Measurements from ENCODE around the gene POTEB2.
"Not testable (repeated sequence)": the region's sequence is repeated elsewhere in the genome, so short reads cannot be mapped to it uniquely, and the experiment has no call there.

The POTEB2 gene

DNA sequence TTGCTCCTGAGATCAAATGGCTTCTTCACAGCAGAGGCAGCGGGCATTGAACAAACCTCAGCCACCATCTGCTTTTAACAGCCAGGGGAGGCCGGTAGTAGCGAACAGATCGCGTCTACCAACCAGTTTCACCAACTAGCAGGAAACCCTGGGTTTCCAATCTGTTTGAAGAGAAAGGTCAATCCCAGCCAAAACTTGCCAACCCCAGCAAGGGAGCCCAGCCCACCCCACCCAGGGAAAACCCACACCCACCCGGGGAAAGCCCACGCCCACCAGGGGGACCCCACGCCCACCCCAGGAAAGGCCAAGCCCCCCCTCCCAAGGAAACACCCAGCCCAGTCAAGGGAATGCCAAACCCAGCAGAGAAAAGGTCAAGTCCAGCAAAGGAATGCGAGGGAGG lies at the start of gene POTEB2:
TSS of gene POTEB2 (minus strand) at position 101 of the 400 bp plus-strand sequence. CDS start at position 68, 33 bp downstream.
- DNase-seq (ENCODE audit: low read depth), result not testable (repeated sequence)

DNA sequence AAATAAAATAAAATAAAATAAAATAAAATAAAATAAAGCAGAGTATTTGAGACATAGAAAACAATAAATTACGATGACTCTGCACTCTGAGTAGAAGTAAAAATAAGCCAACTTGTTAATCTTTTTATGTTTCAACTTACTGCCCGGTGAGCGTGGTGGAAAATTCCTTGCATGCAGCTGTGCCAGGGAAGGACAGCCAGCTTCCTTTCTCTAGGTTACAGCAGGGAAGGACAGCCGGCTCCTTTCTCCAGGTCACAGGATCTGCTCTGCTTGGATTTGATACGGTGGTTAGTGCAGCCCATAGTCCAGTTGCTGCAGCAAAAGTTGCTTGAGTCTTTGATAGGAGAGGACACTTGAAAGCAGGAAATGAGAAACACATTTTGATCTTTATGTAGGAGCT lies 13.8 kb upstream of the POTEB2 start:
- DNase-seq (ENCODE audit: low read depth), result not testable (repeated sequence)

DNA sequence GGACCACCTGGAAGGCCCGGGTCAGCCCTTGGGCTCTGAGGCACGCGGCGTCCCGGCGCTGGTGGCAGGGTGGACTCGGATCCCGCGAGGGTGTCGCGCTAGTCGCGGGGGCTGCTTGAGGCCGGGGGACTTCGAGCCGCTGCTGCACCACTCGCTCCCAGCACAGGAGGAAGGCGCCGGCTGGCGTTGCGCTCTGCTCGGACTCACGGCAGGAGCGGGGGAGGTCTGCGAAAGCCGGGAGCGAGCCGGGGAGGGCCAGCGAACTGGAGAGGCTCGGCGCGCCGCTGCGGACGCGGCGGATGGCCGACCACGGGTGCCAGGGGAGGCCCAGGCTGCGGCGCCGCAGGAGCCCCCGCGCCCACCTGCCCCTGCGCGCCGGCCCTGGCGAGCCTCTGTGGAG lies 12.3 kb upstream of the POTEB2 start:
- DNase-seq (ENCODE audit: low read depth), result not testable (repeated sequence)

DNA sequence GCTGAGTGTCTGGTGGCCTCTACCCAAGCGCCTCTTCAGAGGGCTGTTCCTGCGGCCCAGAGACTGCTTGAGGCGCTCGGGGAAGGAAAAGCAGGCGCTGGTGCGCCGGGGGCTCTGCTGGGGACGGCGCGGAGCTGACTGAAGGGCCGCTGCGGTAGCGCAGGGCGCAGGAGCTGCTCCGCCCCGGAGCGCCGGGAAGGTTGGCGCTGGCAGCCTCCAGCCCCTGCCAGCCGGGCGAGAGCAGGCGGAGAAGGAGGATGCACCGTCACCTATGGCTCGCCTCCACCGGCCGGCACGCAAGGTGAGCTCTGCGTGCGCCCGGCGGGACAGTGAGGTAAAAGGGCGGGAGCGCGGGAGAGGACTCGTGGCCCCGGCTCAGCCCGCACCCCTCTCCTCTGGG lies 11.7 kb upstream of the POTEB2 start:
- DNase-seq (ENCODE audit: low read depth), result not testable (repeated sequence)

Measured in HS-5 (cell line).